Esophagus squamous epithelium (tissue), 4 donors: ENCODE data around the gene NEMF.

Experiments
- CTCF ChIP-seq, 6 experiments: fragments of 450-650 bp in 4 of 6; fragments of 200-600 bp in 2 of 6; sonication (generic) in 2 of 6; IDR thresholded peaks; one replicate each; pipeline ENCODE4 v1.5.1; 2016 to 2019; ENCODE audit warnings: antibody characterized with exemption in 6 of 6, mild to moderate bottlenecking in 4 of 6, moderate library complexity in 4 of 6
- POLR2A ChIP-seq, 4 donors: fragments of 450-650 bp; IDR thresholded peaks; one replicate each; pipeline ENCODE4 v1.6.1; 2017; ENCODE audit warnings: antibody characterized with exemption in 4 of 4, mild to moderate bottlenecking in 4 of 4, moderate library complexity in 3 of 4

GRCh38 chr14:49881350-49882001, 28.9 kb upstream of the NEMF start:
- TF ChIP-seq CTCF (IDR thresholded peaks at IDR 0.05), result no peak
- TF ChIP-seq POLR2A (IDR thresholded peaks at IDR 0.05), result no peak
